GM12878 (cell line): ENCODE measurements around the gene DCDC2C. TPM values are rescaled to one million over a fixed set of nuclear protein-coding genes. Genes with fewer than 3 reads are reported as not detected.

Source experiments
- ATAC-seq: fragments of 200-7000 bp; cut with Tn5 transposase; 3 replicates; pipeline ENCODE4 v1.9.1; 2020; ENCODE audit warnings: mild to moderate bottlenecking, moderate library complexity
- BruUV-seq: library from RNA; stranded (reverse); fragments of 400-500 nt; replicated peaks from 2 replicates; lab custom pipeline; 2021; lab: Mats Ljungman, UMichigan
- CTCF ChIA-PET: fragments of 300-600 bp; sonication (Branson Sonifier 250); formaldehyde crosslinking; extraction: SDS; loops from one replicate; lab custom pipeline; 2021; ENCODE audit warnings: inconsistent platforms; lab: Yijun Ruan, JAX
- POLR2A ChIA-PET: fragments of 350-600 bp; formaldehyde crosslinking; extraction: SDS; loops from one replicate; lab custom pipeline; 2021; ENCODE audit warnings: inconsistent platforms; lab: Charles Lee
- RAD21 ChIA-PET: fragments of 300-600 bp; sonication (Branson Sonifier 250); formaldehyde crosslinking; loops from one replicate; lab custom pipeline; 2023; ENCODE audit warnings: antibody characterized with exemption; ENCODE audit not compliant: unreplicated experiment; lab: Charles Lee
- SMC1A ChIA-PET: fragments of 300-600 bp; sonication (Branson Sonifier 250); formaldehyde crosslinking; loops from one replicate; lab custom pipeline; 2023; ENCODE audit not compliant: unreplicated experiment, uncharacterized antibody; lab: Charles Lee
- DNase-seq: peaks from one replicate; pipeline ENCODE4 v3.0.0-alpha.2; 2011; ENCODE audit warnings: low read depth, low spot score
- FAIRE-seq: peaks from 3 replicates; lab custom pipeline; 2011; peaks lifted over from hg19 to GRCh38; lab: Jason Lieb, UNC
- H2AFZ ChIP-seq: 2 replicates; pipeline ENCODE4 v1.6.0; 2011; ENCODE audit warnings: low read depth, low read length, control low read depth; ENCODE audit not compliant: control insufficient read depth
- H3K27ac ChIP-seq: 2 replicates; pipeline ENCODE4 v1.5.1; 2011; ENCODE audit warnings: control low read depth; ENCODE audit not compliant: control insufficient read depth, insufficient read depth
- H3K27me3 ChIP-seq, 2 experiments: replicated peaks in 1 of 2; 2 replicates each; pipeline versions ENCODE4 v1.6.0 to v1.6.1; 2011; ENCODE audit warnings: low read length in 1 of 2; ENCODE audit not compliant: control insufficient read depth in 2 of 2, insufficient read depth in 2 of 2
- H3K36me3 ChIP-seq, 2 experiments: 2 replicates each; pipeline ENCODE4 v1.5.1; 2011; ENCODE audit warnings: low read length in 1 of 2; ENCODE audit not compliant: control insufficient read depth in 2 of 2, insufficient read depth in 2 of 2
- H3K4me1 ChIP-seq: 2 replicates; pipeline ENCODE4 v1.6.1; 2011; ENCODE audit warnings: mild to moderate bottlenecking, low read length, moderate library complexity, mixed read lengths; ENCODE audit not compliant: control insufficient read depth, insufficient read depth
- H3K4me2 ChIP-seq: 2 replicates; pipeline ENCODE4 v1.6.0; 2011; ENCODE audit warnings: control low read depth; ENCODE audit not compliant: control insufficient read depth, insufficient read depth
- H3K4me3 ChIP-seq: fragments of 200-600 bp; sonication (generic); 2 replicates; pipeline ENCODE4 v1.5.1; 2016
- H3K79me2 ChIP-seq: 2 replicates; pipeline ENCODE4 v1.6.0; 2011; ENCODE audit warnings: low read length; ENCODE audit not compliant: control insufficient read depth, insufficient read depth
- H3K9ac ChIP-seq: 2 replicates; pipeline ENCODE4 v1.8.0; 2011; ENCODE audit warnings: low read length, control low read depth, mixed read lengths; ENCODE audit not compliant: control insufficient read depth, insufficient read depth
- H3K9me3 ChIP-seq: replicated peaks from 3 replicates; pipeline ENCODE4 v1.5.1; 2011; ENCODE audit warnings: mild to moderate bottlenecking, low read length; ENCODE audit not compliant: control insufficient read depth, insufficient read depth
- H4K20me1 ChIP-seq: 2 replicates; pipeline ENCODE4 v1.6.0; 2011; ENCODE audit not compliant: control insufficient read depth, insufficient read depth
- ATF7 ChIP-seq: fragments of 450-650 bp; IDR thresholded peaks from 2 replicates; pipeline ENCODE4 v1.6.1; 2016; ENCODE audit warnings: low read depth, mild to moderate bottlenecking
- BCL11A ChIP-seq: IDR thresholded peaks from 2 replicates; pipeline ENCODE4 v1.6.1; 2011; ENCODE audit warnings: low read depth, low read length
- EP300 ChIP-seq, 2 experiments: fragments of 150-350 bp in 1 of 2; IDR thresholded peaks; 2 replicates each; pipeline ENCODE4 v1.6.1; 2011 to 2012; ENCODE audit warnings: low read depth in 2 of 2, low read length in 2 of 2, borderline replicate concordance in 1 of 2, improper control_type of control experiment in 1 of 2, inconsistent platforms in 1 of 2; ENCODE audit not compliant: control insufficient read depth in 1 of 2
- ESRRA ChIP-seq: IDR thresholded peaks from 2 replicates; pipeline ENCODE4 v1.6.1; 2012; ENCODE audit warnings: mild to moderate bottlenecking, low read length, improper control_type of control experiment
- KLF5 ChIP-seq: fragments of 450-650 bp; IDR thresholded peaks from 2 replicates; pipeline ENCODE4 v1.6.1; 2014; ENCODE audit warnings: mild to moderate bottlenecking; ENCODE audit not compliant: partially characterized antibody
- NFYB ChIP-seq: IDR thresholded peaks from 2 replicates; pipeline ENCODE4 v1.6.1; 2011; ENCODE audit warnings: low read depth, mild to moderate bottlenecking, low read length, improper control_type of control experiment, moderate library complexity; ENCODE audit not compliant: insufficient read depth
- SMARCA5 ChIP-seq: fragments of 450-650 bp; IDR thresholded peaks from 2 replicates; pipeline ENCODE4 v1.6.1; 2017; ENCODE audit warnings: mild to moderate bottlenecking
- SP1 ChIP-seq: IDR thresholded peaks from one replicate; pipeline ENCODE4 v1.6.1; 2011; ENCODE audit warnings: low read depth, low read length
- SREBF2 ChIP-seq: IDR thresholded peaks from 2 replicates; pipeline ENCODE4 v1.6.1; 2012; ENCODE audit warnings: mild to moderate bottlenecking, low read length
- WGBS: methylation state at CpG from one replicate; pipeline ENCODE4 v1.1.6; 2016; ENCODE audit warnings: low lambda C conversion rate; ENCODE audit not compliant: insufficient replicate concordance, insufficient coverage; ENCODE audit errors: missing lambda C conversion rate; 5-methylcytosine and 5-hydroxymethylcytosine counted together
- in situ Hi-C: fragments of 300-500 bp; cut with MboI; formaldehyde crosslinking; loops from 9 replicates; pipeline ENCODE4 v1.14.3; 2018; ENCODE audit warnings: mixed read lengths
- intact Hi-C: fragments of 100-400 bp; cut with micrococcal nuclease; formaldehyde crosslinking; loops from one replicate; pipeline ENCODE4 v1.14.2; 2022; ENCODE audit not compliant: unreplicated experiment
- polyA plus RNA-seq, 11 experiments: library from polyadenylated mRNA; depleted of rRNA in 4 of 11; unstranded in 6 of 11; stranded (reverse) in 5 of 11; fragments of >200 nt; fragmentation: Nextera tagmentation in 4 of 11; fragmentation: Illumina TruSeq in 1 of 11; extraction: Ambion mirVana in 4 of 11; extraction: Trizol in 1 of 11; gene quantifications; 1 replicate in 1 of 11; 2 replicates in 10 of 11; pipeline versions ENCODE4 v1.2.1 to v1.2.3, GENCODE V29; 2011 to 2016; ENCODE audit warnings: inconsistent platforms in 2 of 11, missing spikeins in 2 of 11, low read depth in 1 of 11
- total RNA-seq, 4 experiments: library from RNA; depleted of rRNA in 3 of 4; stranded (reverse); fragments of >200 nt in 3 of 4; fragmentation: Illumina TruSeq in 1 of 4; extraction: Trizol in 1 of 4; gene quantifications; 2 replicates each; pipeline versions ENCODE4 v1.2.1 to v1.2.3, GENCODE V29; 2013 to 2021
- TF ChIP-seq, protein P1 (sequence below): IDR thresholded peaks from 2 replicates; pipeline ENCODE4 v1.6.1; 2012; ENCODE audit warnings: low read depth, low read length, improper control_type of control experiment
- TF ChIP-seq, protein P2 (sequence below): fragments of 450-650 bp; IDR thresholded peaks from 2 replicates; pipeline ENCODE4 v1.6.1; 2017; ENCODE audit warnings: antibody characterized with exemption, mild to moderate bottlenecking, moderate library complexity

The DCDC2C gene
- total and polyA plus RNA-seq, 10 of the 15 experiments (the other 5 are each of a cell fraction or from before 2014, with no cell fraction given) = not detected

DNA sequence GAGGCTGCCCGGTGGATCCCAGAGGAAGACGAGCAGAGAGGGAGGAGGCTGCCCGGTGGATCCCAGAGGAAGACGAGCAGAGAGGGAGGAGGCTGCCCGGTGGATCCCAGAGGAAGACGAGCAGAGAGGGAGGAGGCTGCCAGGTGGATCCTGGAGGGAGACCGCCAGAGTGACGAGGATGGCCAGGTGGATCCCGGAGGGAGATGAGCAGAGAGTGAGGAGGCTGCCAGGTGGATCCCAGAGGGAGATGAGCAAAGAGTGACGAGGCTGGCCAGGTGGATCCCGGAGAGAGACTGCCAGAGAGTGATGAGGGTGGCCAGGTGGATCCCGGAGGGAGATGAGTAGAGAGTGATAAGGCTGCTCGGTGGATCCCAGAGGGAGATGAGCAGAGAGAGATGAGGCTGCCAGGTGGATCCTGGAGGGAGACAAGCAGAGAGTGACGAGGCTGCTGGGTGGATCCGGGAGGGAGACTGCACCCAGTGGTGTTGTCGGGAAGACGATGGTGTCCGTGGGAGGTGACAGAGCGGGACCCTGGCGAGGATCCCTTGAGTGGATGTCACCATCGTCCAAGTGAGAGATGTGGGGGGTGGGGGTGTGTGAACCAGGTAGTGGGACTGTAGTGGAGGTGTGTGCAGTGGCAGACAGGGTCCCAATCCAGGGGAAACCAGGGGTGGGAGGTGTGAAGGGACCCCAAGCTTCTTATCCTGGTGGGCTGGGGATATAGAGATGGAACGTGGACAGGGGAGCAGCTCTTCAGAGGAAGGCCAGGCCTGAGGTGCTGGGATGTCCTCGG is 22.3 kb downstream of the DCDC2C start:
- no peaks in the 10 kb centered on the region for H3K4me1 ChIP-seq
- BruUV-seq = no TSS peak
- ATAC-seq (no peak), FAIRE-seq (no peak)
- H3K27ac ChIP-seq = no peak overlapping the region
- no peaks in the 10 kb centered on the region; a peak in 2 of 4 replicates for H3K27me3 ChIP-seq
- no peaks in the 10 kb centered on the region for H3K36me3 ChIP-seq
- RAD21 ChIA-PET = no interaction called here
- in situ Hi-C loops (no loop called here), intact Hi-C loops (no loop called here)
- H4K20me1 ChIP-seq = no peaks in the 10 kb centered on the region
- H2AFZ ChIP-seq = no peak overlapping the region
- 41% methylated on average over 23 of the region's 23 CpGs for WGBS
- H3K4me2 ChIP-seq = no peak overlapping the region
- no peak overlapping the region for H3K9ac ChIP-seq
- SMC1A ChIA-PET = interaction anchor here (1.1 kb wide), 1 partner anchor 55 kb away, joined by 3 read pairs; no protein-coding TSS in a partner anchor
- CTCF ChIA-PET = no interaction called here
- no peaks in the 10 kb centered on the region for H3K79me2 ChIP-seq
- TF ChIP-seq, protein P1, sequence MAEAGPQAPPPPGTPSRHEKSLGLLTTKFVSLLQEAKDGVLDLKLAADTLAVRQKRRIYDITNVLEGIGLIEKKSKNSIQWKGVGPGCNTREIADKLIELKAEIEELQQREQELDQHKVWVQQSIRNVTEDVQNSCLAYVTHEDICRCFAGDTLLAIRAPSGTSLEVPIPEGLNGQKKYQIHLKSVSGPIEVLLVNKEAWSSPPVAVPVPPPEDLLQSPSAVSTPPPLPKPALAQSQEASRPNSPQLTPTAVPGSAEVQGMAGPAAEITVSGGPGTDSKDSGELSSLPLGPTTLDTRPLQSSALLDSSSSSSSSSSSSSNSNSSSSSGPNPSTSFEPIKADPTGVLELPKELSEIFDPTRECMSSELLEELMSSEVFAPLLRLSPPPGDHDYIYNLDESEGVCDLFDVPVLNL = no peak
- TF ChIP-seq NFYB (no peak), SMARCA5 (no peak), EP300 (IDR thresholded peaks at IDR 0.05; ENCODE audit: borderline replicate concordance in 1 of 2, control insufficient read depth in 1 of 2, low read depth in 2 of 2, low read length in 2 of 2) (no peak), ESRRA (no peak), KLF5 (no peak), ATF7 (no peak), BCL11A (no peak), SREBF2 (no peak), SP1 (no peak)
- TF ChIP-seq, protein P2, sequence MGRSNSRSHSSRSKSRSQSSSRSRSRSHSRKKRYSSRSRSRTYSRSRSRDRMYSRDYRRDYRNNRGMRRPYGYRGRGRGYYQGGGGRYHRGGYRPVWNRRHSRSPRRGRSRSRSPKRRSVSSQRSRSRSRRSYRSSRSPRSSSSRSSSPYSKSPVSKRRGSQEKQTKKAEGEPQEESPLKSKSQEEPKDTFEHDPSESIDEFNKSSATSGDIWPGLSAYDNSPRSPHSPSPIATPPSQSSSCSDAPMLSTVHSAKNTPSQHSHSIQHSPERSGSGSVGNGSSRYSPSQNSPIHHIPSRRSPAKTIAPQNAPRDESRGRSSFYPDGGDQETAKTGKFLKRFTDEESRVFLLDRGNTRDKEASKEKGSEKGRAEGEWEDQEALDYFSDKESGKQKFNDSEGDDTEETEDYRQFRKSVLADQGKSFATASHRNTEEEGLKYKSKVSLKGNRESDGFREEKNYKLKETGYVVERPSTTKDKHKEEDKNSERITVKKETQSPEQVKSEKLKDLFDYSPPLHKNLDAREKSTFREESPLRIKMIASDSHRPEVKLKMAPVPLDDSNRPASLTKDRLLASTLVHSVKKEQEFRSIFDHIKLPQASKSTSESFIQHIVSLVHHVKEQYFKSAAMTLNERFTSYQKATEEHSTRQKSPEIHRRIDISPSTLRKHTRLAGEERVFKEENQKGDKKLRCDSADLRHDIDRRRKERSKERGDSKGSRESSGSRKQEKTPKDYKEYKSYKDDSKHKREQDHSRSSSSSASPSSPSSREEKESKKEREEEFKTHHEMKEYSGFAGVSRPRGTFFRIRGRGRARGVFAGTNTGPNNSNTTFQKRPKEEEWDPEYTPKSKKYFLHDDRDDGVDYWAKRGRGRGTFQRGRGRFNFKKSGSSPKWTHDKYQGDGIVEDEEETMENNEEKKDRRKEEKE = no peak
- TF ChIP-seq, all 136 proteins: peak for 0
- no peak overlapping the region for H3K4me3 ChIP-seq
- no peaks in the 10 kb centered on the region for H3K9me3 ChIP-seq
- DNase-seq = no peak
- POLR2A ChIA-PET = no interaction called here
